Left hindlimb (tissue), 1 donor: Measurements from ENCODE around the gene CCDC85B.
A peak's percentile ranks its signal among the peaks of the same experiment; 100 is the strongest.

Source experiments
- DNase-seq: peaks from one replicate; pipeline ENCODE4 v3.0.0-alpha.2; 2018

The CCDC85B gene

GRCh38 chr11:65869643-65870306, 20.7 kb upstream of the CCDC85B start:
- no peak for DNase-seq

- no peak for DNase-seq
These were observed 20.2 kb upstream of the CCDC85B start for GRCh38 chr11:65870307-65870658.

GRCh38 chr11:65870706-65871681, 19.5 kb upstream of the CCDC85B start:
- DNase-seq: no peak

- DNase-seq: no peak
These were observed 18.5 kb upstream of the CCDC85B start for GRCh38 chr11:65871811-65872548.

- DNase-seq: peak; percentile 86
These were observed 17.7 kb upstream of the CCDC85B start, which contains the start of gene EFEMP2 for GRCh38 chr11:65872586-65873317. Gene EFEMP2, minus strand, starts transcription at chr11:65872800. Its CDS starts 446 bp downstream, at chr11:65872354.

GRCh38 chr11:65873318-65874156, 16.9 kb upstream of the CCDC85B start:
- DNase-seq: peak; percentile 97

GRCh38 chr11:65879617-65880016, 10.9 kb upstream of the CCDC85B start, which contains the start of gene CTSW:
Gene CTSW, plus strand, starts transcription at chr11:65879837. Its CDS starts 18 bp downstream, at chr11:65879855.
- no peak for DNase-seq

GRCh38 chr11:65880027-65880426, 10.4 kb upstream of the CCDC85B start:
- no peak for DNase-seq

- no peak for DNase-seq
These were observed 9.5 kb upstream of the CCDC85B start for GRCh38 chr11:65880844-65881421.

GRCh38 chr11:65882120-65883057, 8.1 kb upstream of the CCDC85B start:
- DNase-seq: peak; percentile 24

GRCh38 chr11:65883058-65883761, 7.3 kb upstream of the CCDC85B start:
- peak; percentile 27 for DNase-seq

GRCh38 chr11:65883786-65884715, 6.4 kb upstream of the CCDC85B start:
- DNase-seq: no peak

GRCh38 chr11:65884716-65885092, 5.8 kb upstream of the CCDC85B start:
- DNase-seq: peak; percentile 72

GRCh38 chr11:65885231-65885630, 5.2 kb upstream of the CCDC85B start:
- DNase-seq: peak; percentile 27

- DNase-seq: no peak
These were observed 4.5 kb upstream of the CCDC85B start for GRCh38 chr11:65885808-65886536.

GRCh38 chr11:65886826-65887722, 3.4 kb upstream of the CCDC85B start:
- DNase-seq: no peak
